HepG2 (cell line): ENCODE measurements around the gene SSNA1. TPM values are rescaled to one million over a fixed set of nuclear protein-coding genes. Genes with fewer than 3 reads are reported as not detected.

Experiments
- AKNA ChIP-seq: sonication (generic); formaldehyde crosslinking; IDR thresholded peaks from 2 replicates; pipeline ENCODE4 v1.4.0; 2020; ENCODE audit warnings: missing genetic modification reagents, borderline replicate concordance
- CAMTA2 ChIP-seq: sonication (generic); formaldehyde crosslinking; IDR thresholded peaks from 2 replicates; pipeline ENCODE4 v1.4.0; 2020; ENCODE audit warnings: mild to moderate bottlenecking, missing genetic modification reagents, borderline replicate concordance
- DMAP1 ChIP-seq: IDR thresholded peaks from 2 replicates; pipeline ENCODE4 v1.6.1; 2016
- ELK4 ChIP-seq: sonication (generic); formaldehyde crosslinking; IDR thresholded peaks from 2 replicates; pipeline ENCODE4 v1.9.0; 2021; ENCODE audit warnings: missing genetic modification reagents, borderline replicate concordance
- ETV6 ChIP-seq: sonication (generic); formaldehyde crosslinking; conservative IDR thresholded peaks from 2 replicates; pipeline ENCODE4 v1.4.0; 2020; ENCODE audit warnings: missing genetic modification reagents
- KDM2A ChIP-seq: sonication (generic); formaldehyde crosslinking; IDR thresholded peaks from 2 replicates; pipeline ENCODE4 v1.4.0; 2020; ENCODE audit warnings: low read depth, missing genetic modification reagents, borderline replicate concordance
- MED13 ChIP-seq: sonication (generic); formaldehyde crosslinking; IDR thresholded peaks from 2 replicates; pipeline ENCODE4 v1.5.0; 2020; ENCODE audit warnings: missing genetic modification reagents
- POGK ChIP-seq: sonication (generic); formaldehyde crosslinking; conservative IDR thresholded peaks from 2 replicates; pipeline ENCODE4 v1.8.0; 2022; ENCODE audit warnings: mild to moderate bottlenecking, moderate library complexity, missing genetic modification reagents
- STAT6 ChIP-seq: sonication (generic); formaldehyde crosslinking; IDR thresholded peaks from 2 replicates; pipeline ENCODE4 v1.4.0; 2020; ENCODE audit warnings: missing genetic modification reagents, mild to moderate bottlenecking, borderline replicate concordance
- THAP11 ChIP-seq: IDR thresholded peaks from 2 replicates; pipeline ENCODE4 v1.6.1; 2016; ENCODE audit warnings: missing biosample characterization, missing genetic modification reagents
- ZNF329 ChIP-seq: sonication (generic); formaldehyde crosslinking; IDR thresholded peaks from 2 replicates; pipeline ENCODE4 v1.9.0; 2021; ENCODE audit warnings: low read depth, mild to moderate bottlenecking, missing genetic modification reagents
- ZNF556 ChIP-seq: sonication (generic); formaldehyde crosslinking; IDR thresholded peaks from 2 replicates; pipeline ENCODE4 v1.4.0; 2020; ENCODE audit warnings: mild to moderate bottlenecking, missing genetic modification reagents, borderline replicate concordance
- ZNF770 ChIP-seq: sonication (generic); formaldehyde crosslinking; IDR thresholded peaks from 2 replicates; pipeline ENCODE4 v1.5.0; 2020; ENCODE audit warnings: mild to moderate bottlenecking, missing genetic modification reagents
- ZNF781 ChIP-seq: sonication (generic); formaldehyde crosslinking; IDR thresholded peaks from 2 replicates; pipeline ENCODE4 v1.5.1; 2020; ENCODE audit warnings: borderline replicate concordance, mild to moderate bottlenecking, missing genetic modification reagents; ENCODE audit errors: not compliant biosample characterization
- polyA plus RNA-seq, 8 experiments: library from polyadenylated mRNA; depleted of rRNA in 3 of 8; stranded (reverse) in 7 of 8; unstranded in 1 of 8; fragments of >200 nt; fragmentation: Illumina TruSeq in 4 of 8; extraction: Trizol in 4 of 8; gene quantifications; 2 replicates each; pipeline versions ENCODE4 v1.2.1 to v1.2.3, GENCODE V29; 2011 to 2016; ENCODE audit warnings: low read depth in 4 of 8, missing spikeins in 1 of 8, mixed read lengths in 1 of 8; ENCODE audit not compliant: insufficient read depth in 1 of 8
- total RNA-seq, 5 experiments: library from RNA; depleted of rRNA; stranded (reverse); fragments of >200 nt; fragmentation: Illumina TruSeq; extraction: Trizol; gene quantifications; 2 replicates each; pipeline ENCODE4 v1.2.3, GENCODE V29; 2016; ENCODE audit warnings: low read depth in 1 of 5

Gene SSNA1
- total and polyA plus RNA-seq, 2 of the 13 experiments (the other 11 are each of a cell fraction or from before 2014, with no cell fraction given): 35.9 to 49.4 TPM

GRCh38 chr9:137188490-137189296 lies at the start of gene SSNA1, which contains the start of gene ANAPC2 (continued):
- TF ChIP-seq CAMTA2 (CRISPR knock-in tag) (0 out of 2 replicates have a peak, but pooled peaks have one; percentile 55), ZNF781 (CRISPR knock-in tag) (no peak), AKNA (CRISPR knock-in tag) (no peak), ZNF556 (CRISPR knock-in tag) (no peak), ZNF770 (CRISPR knock-in tag) (peak; percentile 73), THAP11 (CRISPR knock-in tag) (peak; percentile 97), STAT6 (CRISPR knock-in tag) (peak; percentile 36; the same call in 1 of the 2 replicates), ZNF329 (CRISPR knock-in tag) (peak; percentile 86), ETV6 (CRISPR knock-in tag) (0 out of 2 replicates have a peak, but pooled peaks have one; percentile 57), DMAP1 (CRISPR knock-in tag) (peak; percentile 76), POGK (peak; percentile 94), KDM2A (peak; percentile 90), ELK4 (no peak), MED13 (CRISPR knock-in tag) (peak; percentile 73; the same call in 1 of the 2 replicates)
